Vagina (tissue), 2 donors: ENCODE measurements around the gene CMPK2. TPM values are rescaled to one million over a fixed set of nuclear protein-coding genes. Genes with fewer than 3 reads are reported as not detected.

Experiments used
- DNase-seq, 2 donors: peaks; one replicate each; pipeline ENCODE4 v3.0.0-alpha.2; 2017; ENCODE audit errors: extremely low spot score in 2 of 2
- H3K27ac ChIP-seq: fragments of 200-600 bp; sonication (generic); one replicate; pipeline ENCODE4 v1.5.1; 2019
- H3K27me3 ChIP-seq: fragments of 200-600 bp; sonication (generic); one replicate; pipeline ENCODE4 v1.5.1; 2019
- H3K36me3 ChIP-seq, 2 donors: fragments of 200-600 bp; sonication (generic); one replicate each; pipeline ENCODE4 v1.5.1; 2017 to 2019
- H3K4me1 ChIP-seq: fragments of 200-600 bp; sonication (generic); one replicate; pipeline ENCODE4 v1.5.1; 2019
- H3K4me3 ChIP-seq, 2 donors: fragments of 200-600 bp; sonication (generic); 1 replicate in 1 of 2; 2 replicates in 1 of 2; pipeline ENCODE4 v1.5.1; 2016 to 2019
- H3K9me3 ChIP-seq: fragments of 200-600 bp; sonication (generic); one replicate; pipeline ENCODE4 v1.5.1; 2019
- CTCF ChIP-seq, 3 experiments: fragments of 450-650 bp in 2 of 3; fragments of 200-600 bp in 1 of 3; sonication (generic) in 1 of 3; IDR thresholded peaks; one replicate each; pipeline ENCODE4 v1.5.1; 2017 to 2019; ENCODE audit warnings: antibody characterized with exemption in 3 of 3, mild to moderate bottlenecking in 2 of 3, moderate library complexity in 2 of 3
- POLR2A ChIP-seq, 2 donors: fragments of 450-650 bp; IDR thresholded peaks; one replicate each; pipeline ENCODE4 v1.6.1; 2017; ENCODE audit warnings: antibody characterized with exemption in 2 of 2, mild to moderate bottlenecking in 2 of 2, moderate library complexity in 2 of 2
- POLR2AphosphoS5 ChIP-seq, 2 donors: sonication (generic); formaldehyde crosslinking; IDR thresholded peaks; one replicate each; pipeline ENCODE4 v1.9.0; 2017; ENCODE audit warnings: antibody characterized with exemption in 2 of 2, mild to moderate bottlenecking in 2 of 2, low read depth in 1 of 2; ENCODE audit not compliant: insufficient read depth in 1 of 2
- intact Hi-C: fragments of 100-400 bp; cut with DNase I; formaldehyde crosslinking; loops from one replicate; pipeline ENCODE4 v1.15.1; 2023
- total RNA-seq: library from RNA; depleted of rRNA; stranded (reverse); fragments of >200 nt; gene quantifications from one replicate; pipeline ENCODE4 v1.2.3, GENCODE V29; 2016

Gene CMPK2
- total RNA-seq, 1 donor from 2014 or later = 5.6 TPM

- H3K27me3 ChIP-seq = no peaks in the 10 kb centered on the region
- no peak overlapping the region for H3K27ac ChIP-seq
- no peaks in the 10 kb centered on the region for H3K9me3 ChIP-seq
- H3K36me3 ChIP-seq = no peaks in the 10 kb centered on the region
- no peaks in the 10 kb centered on the region for H3K4me1 ChIP-seq
- intact Hi-C loops = no loop called here
- TF ChIP-seq POLR2AphosphoS5 (IDR thresholded peaks at IDR 0.05; ENCODE audit: insufficient read depth in 1 of 2, low read depth in 1 of 2) (no peak), POLR2A (IDR thresholded peaks at IDR 0.05) (no peak), CTCF (IDR thresholded peaks at IDR 0.05) (no peak)
- no peak overlapping the region for H3K4me3 ChIP-seq
- no peak for DNase-seq
Measured at GRCh38 chr2:6872394-6872793, 6.7 kb upstream of the CMPK2 start.

GRCh38 chr2:6866982-6867381 is 1.3 kb upstream of the CMPK2 start:
- no peaks in the 10 kb centered on the region for H3K9me3 ChIP-seq
- intact Hi-C loops = no loop called here
- H3K4me3 ChIP-seq = no peak overlapping the region
- H3K27ac ChIP-seq = no peak overlapping the region
- peaks cover 12% of the 10 kb centered on the region for H3K4me1 ChIP-seq
- DNase-seq = no peak
- no peaks in the 10 kb centered on the region for H3K27me3 ChIP-seq
- no peak for TF ChIP-seq CTCF (IDR thresholded peaks at IDR 0.05)
- TF ChIP-seq POLR2A (IDR thresholded peaks at IDR 0.05) = no peak
- no peak for TF ChIP-seq POLR2AphosphoS5 (IDR thresholded peaks at IDR 0.05; ENCODE audit: insufficient read depth in 1 of 2, low read depth in 1 of 2)
- H3K36me3 ChIP-seq = no peaks in the 10 kb centered on the region

GRCh38 chr2:6866275-6866671 is 566 bp upstream of the CMPK2 start:
- TF ChIP-seq POLR2A (IDR thresholded peaks at IDR 0.05) (no peak), CTCF (IDR thresholded peaks at IDR 0.05) (no peak), POLR2AphosphoS5 (IDR thresholded peaks at IDR 0.05; ENCODE audit: insufficient read depth in 1 of 2, low read depth in 1 of 2) (no peak)
- Histone ChIP-seq H3K9me3 (no peaks in the 10 kb centered on the region), H3K36me3 (no peaks in the 10 kb centered on the region), H3K4me3 (peak overlapping the region; percentile 65 to 68), H3K4me1 (peaks cover 12% of the 10 kb centered on the region), H3K27me3 (no peaks in the 10 kb centered on the region), H3K27ac (peak overlapping the region; percentile 77)
- no peak for DNase-seq
- intact Hi-C loops = no loop called here

- DNase-seq = no peak
- H3K27me3 ChIP-seq = no peaks in the 10 kb centered on the region
- peak overlapping the region; percentile 77 for H3K27ac ChIP-seq
- TF ChIP-seq POLR2AphosphoS5 (IDR thresholded peaks at IDR 0.05; ENCODE audit: insufficient read depth in 1 of 2, low read depth in 1 of 2) = no peak
- no peak for TF ChIP-seq POLR2A (IDR thresholded peaks at IDR 0.05)
- TF ChIP-seq CTCF (IDR thresholded peaks at IDR 0.05) = no peak
- H3K9me3 ChIP-seq = no peaks in the 10 kb centered on the region
- H3K4me3 ChIP-seq = peak overlapping the region; percentile 65 to 68
- peaks cover 0 to 6% of the 10 kb centered on the region in 2 donors for H3K36me3 ChIP-seq
- H3K4me1 ChIP-seq = peaks cover 12% of the 10 kb centered on the region
- intact Hi-C loops = no loop called here
Measured at GRCh38 chr2:6864923-6865345, 773 bp downstream of the CMPK2 start.

- Histone ChIP-seq H3K4me3 (no peak overlapping the region), H3K27me3 (no peaks in the 10 kb centered on the region), H3K4me1 (peaks cover 12% of the 10 kb centered on the region), H3K36me3 (peaks cover 0 to 12% of the 10 kb centered on the region in 2 donors), H3K27ac (no peak overlapping the region), H3K9me3 (peaks cover 4% of the 10 kb centered on the region)
- TF ChIP-seq CTCF (IDR thresholded peaks at IDR 0.05) = no peak
- no peak for TF ChIP-seq POLR2A (IDR thresholded peaks at IDR 0.05)
- no peak for TF ChIP-seq POLR2AphosphoS5 (IDR thresholded peaks at IDR 0.05; ENCODE audit: insufficient read depth in 1 of 2, low read depth in 1 of 2)
- intact Hi-C loops = no loop called here
- no peak for DNase-seq
Measured at GRCh38 chr2:6864231-6864754, 1.4 kb downstream of the CMPK2 start.
